Stimulated activated naive CD8-positive, alpha-beta T cell treated with anti-CD3 and anti-CD28 coated beads, Interleukin-15, amount 100 ng/mL, for 72 hours (primary cell): ENCODE results near the gene HDAC10.
A peak's percentile ranks its signal among the peaks of the same experiment; 100 is the strongest.
"Not testable (repeated sequence)": the region's sequence is repeated elsewhere in the genome, so short reads cannot be mapped to it uniquely, and the experiment has no call there.

Experiments
- ATAC-seq: fragments of 150-1000 bp; cut with Tn5 transposase; 2 replicates; pipeline ENCODE4 v1.10.0; 2021; ENCODE audit warnings: mild to moderate bottlenecking, moderate library complexity
- DNase-seq, 2 donors: peaks; one replicate each; pipeline ENCODE4 v3.0.0; 2021 to 2022
- H3K27ac Mint-ChIP-seq, 2 donors: one replicate each; pipeline ENCODE4 v1.8.0; 2022; ENCODE audit warnings: mild to moderate bottlenecking in 2 of 2, mixed read lengths in 2 of 2, moderate library complexity in 2 of 2
- H3K27me3 Mint-ChIP-seq: one replicate; pipeline ENCODE4 v1.8.0; 2022; ENCODE audit warnings: mixed read lengths
- H3K4me1 Mint-ChIP-seq: one replicate; pipeline ENCODE4 v1.8.0; 2022; ENCODE audit warnings: mild to moderate bottlenecking, mixed read lengths
- H3K4me3 Mint-ChIP-seq, 2 donors: one replicate each; pipeline ENCODE4 v1.8.0; 2022; ENCODE audit warnings: mild to moderate bottlenecking in 2 of 2, mixed read lengths in 2 of 2, moderate library complexity in 1 of 2
- H3K9me3 Mint-ChIP-seq, 2 donors: one replicate each; pipeline ENCODE4 v1.8.0; 2022; ENCODE audit warnings: mixed read lengths in 2 of 2

The HDAC10 gene

DNA sequence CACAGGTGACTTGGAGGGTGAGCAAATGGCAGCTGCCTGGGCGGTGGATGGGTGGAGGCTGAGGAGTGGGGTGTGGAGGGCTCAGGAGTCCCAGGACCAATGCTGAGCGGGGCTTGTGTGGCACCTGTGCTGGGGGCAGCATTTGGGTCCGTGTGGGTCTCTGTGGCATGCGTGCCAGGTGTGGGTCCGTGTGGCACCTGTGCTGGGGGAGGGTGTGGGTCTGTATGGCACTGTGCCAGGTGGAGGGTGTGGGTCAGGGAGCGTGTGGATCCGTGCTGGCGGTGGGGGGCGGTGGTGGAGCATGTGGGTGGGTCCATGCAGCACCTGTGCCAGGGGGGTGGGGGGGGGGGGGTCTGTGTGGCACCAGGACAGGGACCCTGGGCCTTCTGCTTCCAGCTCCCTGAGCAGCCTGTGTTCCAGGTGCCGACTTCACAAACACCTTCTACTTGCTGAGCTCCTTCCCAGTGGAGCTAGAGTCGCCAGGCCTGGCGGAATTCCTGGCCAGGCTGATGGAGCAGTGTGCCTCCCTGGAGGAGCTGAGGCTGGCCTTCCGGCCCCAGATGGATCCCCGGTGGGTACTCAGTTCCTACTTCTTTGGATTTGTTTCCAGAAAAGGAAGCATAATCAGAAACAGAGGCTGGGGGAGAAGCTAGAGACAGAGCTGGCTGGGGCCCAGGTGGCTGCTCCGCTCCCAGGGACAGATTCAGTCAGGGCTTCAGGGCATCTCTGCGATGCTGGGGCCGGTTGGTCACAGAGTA lies 35.6 kb downstream of the HDAC10 start:
- Mint-ChIP-seq H3K4me3 (no peak overlapping the region), H3K27ac (peak overlapping the region in 1 of 2 donors; percentile 85), H3K4me1 (peaks cover 22% of the 10 kb centered on the region), H3K27me3 (no peaks in the 10 kb centered on the region), H3K9me3 (no peaks in the 10 kb centered on the region)
- ATAC-seq (peak; percentile 21), DNase-seq (no peak)

DNA sequence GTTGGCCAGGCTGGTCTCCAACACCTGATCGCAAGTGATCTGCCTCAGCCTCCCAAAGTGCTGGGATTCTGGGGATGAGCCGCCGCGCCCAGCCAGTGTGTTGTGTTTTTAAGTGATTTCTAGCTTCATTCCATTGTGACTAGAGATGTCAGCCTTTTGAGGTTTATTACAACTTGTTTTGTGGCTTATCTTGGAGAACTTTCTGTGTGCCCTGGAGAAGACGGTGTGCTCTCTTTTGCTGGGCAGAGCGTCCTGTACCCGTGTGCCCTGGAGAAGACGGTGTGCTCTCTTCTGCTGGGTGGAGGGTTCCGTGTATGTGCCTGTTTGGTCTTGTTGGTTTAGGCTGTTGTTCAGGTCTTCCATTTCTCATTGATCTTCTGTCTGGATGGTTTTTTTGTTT lies 37.8 kb downstream of the HDAC10 start:
- Mint-ChIP-seq H3K27ac (peak overlapping the region in 1 of 2 donors; percentile 52), H3K4me1 (peaks cover 22% of the 10 kb centered on the region), H3K27me3 (no peaks in the 10 kb centered on the region), H3K4me3 (no peak overlapping the region), H3K9me3 (no peaks in the 10 kb centered on the region)
- DNase-seq: no peak
- ATAC-seq: no peak

DNA sequence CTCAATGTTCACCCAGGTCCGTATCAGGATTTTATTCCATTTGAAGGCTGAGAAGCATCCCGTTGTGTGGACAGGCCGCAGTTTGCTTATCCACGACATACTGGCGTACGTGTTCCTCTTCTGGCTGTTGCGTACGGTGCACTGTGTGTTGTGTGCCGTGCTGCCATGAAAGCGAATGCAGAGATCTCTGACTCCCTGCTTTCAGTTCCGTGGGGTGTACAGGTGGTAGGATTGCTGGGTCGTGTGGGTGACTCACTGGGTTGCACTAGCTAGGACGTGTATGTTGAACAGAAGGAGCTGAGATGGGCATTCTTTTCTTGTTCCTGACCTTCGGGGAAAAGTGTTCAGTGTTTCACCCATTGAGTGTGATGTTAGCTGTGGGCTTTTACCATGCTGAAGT lies 39.9 kb downstream of the HDAC10 start:
- Mint-ChIP-seq H3K4me1 (peaks cover 29% of the 10 kb centered on the region), H3K27ac (no peak overlapping the region), H3K27me3 (no peaks in the 10 kb centered on the region), H3K4me3 (no peak overlapping the region), H3K9me3 (no peaks in the 10 kb centered on the region)
- no peak for ATAC-seq
- no peak for DNase-seq

DNA sequence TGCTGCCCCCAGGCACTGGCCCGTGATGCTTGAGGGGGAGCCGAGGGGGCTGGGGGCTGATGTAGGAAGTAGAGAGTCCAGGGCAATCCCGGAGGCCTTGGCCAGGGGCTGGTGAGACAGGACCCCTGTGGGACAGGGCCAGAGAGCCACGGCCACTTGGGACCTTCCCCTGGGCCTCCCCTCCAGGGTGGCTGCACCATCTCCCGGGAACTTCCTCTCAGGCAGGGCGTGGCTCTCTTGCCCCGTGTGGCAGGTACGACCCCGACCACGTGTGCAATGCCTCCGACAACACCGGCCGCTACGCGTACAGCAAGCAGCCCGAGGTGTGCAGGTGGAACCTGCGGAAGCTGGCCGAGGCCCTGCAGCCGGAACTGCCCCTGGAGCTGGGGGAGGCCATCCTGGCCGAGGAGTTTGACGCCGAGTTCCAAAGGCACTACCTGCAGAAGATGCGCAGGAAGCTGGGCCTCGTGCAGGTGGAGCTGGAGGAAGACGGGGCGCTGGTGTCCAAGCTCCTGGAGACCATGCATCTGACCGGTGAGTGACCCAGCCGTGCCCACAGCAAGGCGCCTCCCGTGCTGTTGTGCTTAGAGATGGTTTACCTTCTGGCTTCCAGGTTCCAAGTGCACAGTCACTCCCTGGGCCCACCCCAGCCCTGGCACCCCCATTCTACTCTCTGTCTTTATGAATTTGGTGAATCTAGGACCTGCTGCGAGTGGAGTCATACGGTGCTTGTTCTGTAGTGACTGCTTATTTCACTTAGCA lies 40.5 kb downstream of the HDAC10 start:
- ATAC-seq: no peak

DNA sequence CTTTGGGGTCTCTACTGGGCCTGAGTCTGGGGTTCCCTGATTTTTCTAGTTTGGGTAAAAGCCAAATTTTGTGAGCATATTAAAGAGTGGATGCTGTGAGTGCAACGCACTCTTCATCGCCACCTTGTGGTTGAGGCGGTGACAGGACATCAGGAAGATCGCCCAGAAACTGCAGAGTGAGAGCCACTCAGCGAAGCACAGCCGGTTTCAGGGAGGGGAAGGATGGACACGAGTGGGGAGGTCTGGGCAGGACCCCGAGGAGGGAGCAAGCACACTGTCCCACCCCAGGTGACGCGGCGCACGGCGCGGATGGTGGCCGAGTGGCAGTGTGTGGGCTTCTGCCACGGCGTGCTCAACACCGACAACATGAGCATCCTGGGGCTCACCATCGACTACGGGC lies 41.2 kb downstream of the HDAC10 start:
- peak; percentile 76 for ATAC-seq
- peak; percentile 62 to 67 for DNase-seq
- Mint-ChIP-seq H3K9me3 (no peaks in the 10 kb centered on the region), H3K4me1 (peaks cover 26% of the 10 kb centered on the region), H3K4me3 (no peak overlapping the region), H3K27me3 (no peaks in the 10 kb centered on the region), H3K27ac (peak overlapping the region in 1 of 2 donors; percentile 9)

More for the DNA sequence above, 40.5 kb downstream of the HDAC10 start:
- Mint-ChIP-seq H3K27me3 (no peaks in the 10 kb centered on the region), H3K9me3 (no peaks in the 10 kb centered on the region), H3K4me3 (no peak overlapping the region), H3K27ac (no peak overlapping the region), H3K4me1 (peaks cover 29% of the 10 kb centered on the region)
- peak in 1 of 2 donors; percentile 11 for DNase-seq

DNA sequence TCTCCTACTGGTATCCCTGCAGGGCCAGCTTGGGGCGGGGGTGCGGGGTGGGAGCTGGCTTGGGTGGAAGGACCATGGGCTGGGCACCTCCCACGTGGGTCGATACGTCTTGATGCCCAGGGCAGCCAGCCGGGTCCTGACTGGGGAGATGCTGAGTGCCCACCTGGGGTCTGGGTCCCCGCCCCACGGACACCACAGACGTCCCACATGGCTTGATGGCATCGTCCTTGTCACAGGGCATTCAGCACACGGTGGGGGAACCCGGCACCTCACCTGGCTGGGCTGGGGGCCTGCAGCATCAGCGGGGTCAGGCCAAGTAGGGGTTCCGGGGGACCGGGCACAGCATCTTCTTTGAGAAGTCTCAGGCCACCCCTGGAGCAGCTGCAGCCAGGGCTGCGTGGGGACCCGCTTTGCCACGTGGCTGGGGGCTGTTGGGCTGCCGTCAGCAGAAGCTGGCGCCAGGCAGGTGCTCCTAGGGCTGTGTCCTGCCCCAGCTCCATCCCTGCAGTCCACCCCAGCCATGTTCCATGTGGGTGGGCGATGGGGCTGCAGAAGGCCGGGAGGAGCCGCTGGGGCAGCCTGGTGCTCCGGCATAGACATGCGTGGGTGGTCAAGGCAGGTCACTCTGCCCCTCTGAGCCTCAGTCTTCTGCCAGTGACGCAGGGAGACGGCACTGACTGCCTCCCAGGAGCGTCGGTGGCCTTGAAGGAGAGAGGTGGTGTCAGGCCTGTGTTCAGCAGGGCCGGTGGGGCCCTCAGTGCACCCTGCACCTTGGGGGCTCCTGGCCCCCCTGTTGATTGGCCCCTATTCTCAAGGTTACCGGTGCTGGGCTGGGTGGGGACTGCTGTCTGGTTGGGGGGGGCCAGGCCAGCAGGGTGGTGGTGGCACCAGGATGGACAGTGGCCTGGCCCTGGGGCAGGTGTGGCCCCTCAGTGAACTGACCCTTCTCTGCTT lies 41.8 kb downstream of the HDAC10 start:
- peak in 1 of 2 donors; percentile 10 for DNase-seq
- H3K27me3 Mint-ChIP-seq: no peaks in the 10 kb centered on the region
- ATAC-seq: peak; percentile 21
- peaks cover 28% of the 10 kb centered on the region for H3K4me1 Mint-ChIP-seq
- H3K9me3 Mint-ChIP-seq: no peaks in the 10 kb centered on the region
- peak overlapping the region in 1 of 2 donors; percentile 9 for H3K27ac Mint-ChIP-seq
- H3K4me3 Mint-ChIP-seq: no peak overlapping the region

DNA sequence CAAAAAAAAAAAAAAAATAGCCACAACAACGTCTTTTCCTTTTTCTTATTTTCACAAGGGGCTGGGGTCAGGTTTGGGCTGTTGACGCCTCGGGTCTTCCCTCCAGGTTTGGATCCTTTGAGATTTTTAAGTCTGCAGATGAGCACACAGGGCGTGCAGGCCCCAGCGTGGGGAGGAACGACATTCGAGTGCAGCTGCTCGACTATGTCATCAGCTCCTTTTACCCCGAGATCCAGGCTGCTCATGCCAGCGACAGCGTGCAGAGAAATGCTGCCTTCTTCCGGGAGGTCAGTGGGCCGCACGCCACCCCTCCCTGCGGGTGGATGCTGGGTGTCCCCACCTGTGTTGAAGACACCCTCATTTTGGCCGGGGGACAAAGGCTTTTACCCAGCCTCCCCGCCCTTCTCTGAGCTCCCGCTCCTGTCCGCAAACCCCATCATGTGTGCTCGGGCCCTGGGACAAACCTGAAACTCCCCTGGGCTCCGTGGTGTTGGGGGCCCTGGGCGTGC lies 42.6 kb downstream of the HDAC10 start:
- H3K4me1 Mint-ChIP-seq: peaks cover 32% of the 10 kb centered on the region
- peak overlapping the region in 1 of 2 donors; percentile 84 for H3K27ac Mint-ChIP-seq
- DNase-seq (no peak), ATAC-seq (no peak)
- H3K27me3 Mint-ChIP-seq: no peaks in the 10 kb centered on the region
- no peak overlapping the region for H3K4me3 Mint-ChIP-seq
- H3K9me3 Mint-ChIP-seq: no peaks in the 10 kb centered on the region

DNA sequence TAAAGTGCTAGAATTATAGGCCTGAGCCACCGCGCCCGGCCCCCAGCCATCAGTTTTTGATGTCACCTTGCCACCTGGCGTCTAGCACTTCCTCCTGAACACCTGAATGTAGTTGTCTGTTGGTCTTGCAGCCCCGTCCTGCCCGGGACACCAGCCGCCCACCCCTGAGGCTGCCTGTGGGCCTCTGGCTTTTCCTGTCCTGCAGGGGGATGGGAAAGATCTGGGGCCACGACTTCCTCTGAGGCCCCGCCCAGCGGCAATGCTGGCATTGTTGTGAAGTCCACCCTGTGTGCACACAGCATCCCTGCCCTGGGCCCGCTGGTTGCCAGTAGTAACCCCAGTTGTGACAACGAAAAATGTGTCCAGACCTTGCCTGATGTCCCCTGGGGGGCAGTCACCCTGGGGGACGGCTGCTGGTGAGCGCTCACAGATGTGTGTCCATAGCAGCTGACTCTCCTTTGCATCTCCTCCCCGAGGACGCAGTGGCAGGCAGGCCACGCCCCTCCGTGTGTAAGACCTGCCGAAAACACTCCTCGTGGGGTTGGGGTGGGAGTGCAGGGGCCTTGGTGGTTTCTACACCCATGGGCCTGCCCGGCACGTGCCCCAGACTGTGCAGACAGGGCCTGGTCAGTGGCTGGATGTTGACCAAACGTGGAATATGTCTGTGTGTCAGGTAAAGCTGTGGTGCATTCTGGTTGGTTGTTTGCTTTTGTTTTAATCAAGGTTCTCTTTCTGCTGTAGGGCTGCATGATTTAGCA lies 43.5 kb downstream of the HDAC10 start:
- ATAC-seq: no peak
- Mint-ChIP-seq H3K27ac (peak overlapping the region in 1 of 2 donors; percentile 93), H3K27me3 (no peaks in the 10 kb centered on the region), H3K4me3 (no peak overlapping the region), H3K9me3 (no peaks in the 10 kb centered on the region), H3K4me1 (peaks cover 29% of the 10 kb centered on the region)
- no peak for DNase-seq

DNA sequence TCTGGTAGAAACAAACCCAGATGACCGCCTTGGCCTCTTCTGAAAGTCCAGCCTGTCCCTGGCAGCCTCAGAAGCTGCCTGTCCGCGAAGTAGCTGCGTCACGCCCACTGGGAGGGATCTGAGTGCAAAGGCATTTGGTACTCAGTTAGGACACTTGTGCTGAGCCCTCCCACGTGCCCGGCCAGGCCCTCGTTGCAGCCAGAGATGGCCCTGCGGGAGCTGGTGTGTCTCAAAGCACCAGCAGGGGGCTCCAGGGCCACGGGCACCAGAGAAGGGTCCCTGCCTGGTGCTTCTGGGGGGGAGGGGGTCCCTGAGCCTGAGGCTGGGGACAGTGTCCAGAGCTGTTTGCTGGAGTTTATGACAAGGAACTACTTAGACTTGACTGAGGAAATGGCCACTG lies 44.5 kb downstream of the HDAC10 start:
- Mint-ChIP-seq H3K27me3 (no peaks in the 10 kb centered on the region), H3K9me3 (no peaks in the 10 kb centered on the region), H3K27ac (no peak overlapping the region), H3K4me1 (peaks cover 38% of the 10 kb centered on the region), H3K4me3 (no peak overlapping the region)
- DNase-seq: peak in 1 of 2 donors; percentile 11
- no peak for ATAC-seq

DNA sequence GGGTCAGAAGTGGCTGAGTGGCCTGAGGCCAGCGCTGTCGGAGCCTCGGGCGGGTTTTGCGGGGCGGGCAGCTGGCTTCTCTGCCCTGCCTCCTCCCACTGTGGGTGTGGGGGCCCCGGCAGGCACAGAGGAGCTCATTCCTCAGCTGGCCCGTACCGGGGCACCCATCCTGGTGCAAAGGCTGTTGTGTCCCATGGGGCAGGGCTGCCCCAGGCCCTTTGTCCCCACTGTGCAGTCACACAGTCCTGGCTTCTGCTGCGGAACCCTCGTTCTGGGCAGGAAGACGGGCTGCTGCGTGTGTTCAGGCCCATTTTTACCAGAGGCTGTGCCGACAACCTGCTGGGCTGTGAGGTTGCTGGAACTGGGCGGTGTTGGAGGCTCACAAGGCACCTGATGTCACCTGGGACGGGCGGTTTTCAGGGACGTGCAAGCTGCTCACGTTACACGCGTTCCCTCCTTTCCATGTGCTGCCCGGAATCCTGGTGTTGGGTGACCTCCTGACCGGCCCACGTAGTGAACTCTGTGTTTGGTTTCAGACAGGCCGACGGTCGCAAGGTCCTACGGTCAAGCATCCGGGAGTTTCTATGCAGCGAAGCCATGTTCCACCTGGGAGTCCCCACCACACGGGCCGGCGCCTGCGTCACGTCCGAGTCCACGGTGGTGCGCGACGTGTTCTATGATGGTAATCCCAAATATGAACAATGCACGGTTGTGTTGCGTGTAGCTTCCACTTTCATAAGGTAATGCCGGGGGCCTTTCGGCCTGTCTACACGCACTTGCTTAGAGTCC lies 45.1 kb downstream of the HDAC10 start:
- Mint-ChIP-seq H3K4me1 (peaks cover 38% of the 10 kb centered on the region), H3K27me3 (no peaks in the 10 kb centered on the region), H3K4me3 (no peak overlapping the region), H3K9me3 (no peaks in the 10 kb centered on the region), H3K27ac (peak overlapping the region in 1 of 2 donors; percentile 12)
- DNase-seq: no peak
- ATAC-seq: no peak

DNA sequence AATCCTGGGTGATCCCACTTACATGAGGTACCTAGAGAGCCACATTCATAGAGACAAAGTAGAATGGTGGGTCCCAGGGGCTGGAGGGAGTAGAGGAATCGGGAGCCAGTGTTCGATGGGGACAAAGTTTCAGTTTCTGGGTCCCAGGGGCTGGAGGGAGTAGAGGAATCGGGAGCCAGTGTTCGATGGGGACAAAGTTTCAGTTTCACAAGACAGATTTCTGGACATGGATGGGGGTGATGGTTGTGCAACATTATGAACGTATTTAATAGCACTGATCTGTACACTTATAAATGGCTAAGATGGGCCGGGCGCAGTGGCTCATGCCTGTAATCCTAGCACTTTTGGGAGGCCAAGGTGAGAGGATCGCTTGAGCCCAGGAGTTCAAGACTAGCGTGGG lies 46.1 kb downstream of the HDAC10 start:
- DNase-seq, H3K9me3 Mint-ChIP-seq, H3K27me3 Mint-ChIP-seq, H3K27ac Mint-ChIP-seq, H3K4me3 Mint-ChIP-seq, ATAC-seq: not testable (repeated sequence)
- peaks cover 37% of the 10 kb centered on the region for H3K4me1 Mint-ChIP-seq

DNA sequence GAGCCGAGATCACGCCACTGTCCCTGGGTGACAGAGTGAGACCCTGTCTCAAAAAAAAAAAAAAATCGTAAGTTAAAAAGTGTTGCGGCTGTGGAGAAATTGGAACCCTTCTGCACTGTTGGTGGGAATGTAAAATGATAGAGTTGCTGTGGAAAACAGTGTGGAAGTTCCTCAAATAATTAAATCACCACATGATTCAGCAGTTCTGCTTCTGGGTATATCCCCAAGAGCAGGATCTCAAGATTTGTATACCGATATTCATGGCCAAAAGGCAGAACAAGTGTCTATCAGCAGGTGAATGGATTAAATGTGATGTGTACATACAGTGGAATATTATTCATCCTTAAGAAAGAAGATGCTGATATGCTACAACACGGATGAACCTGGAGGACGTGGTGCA lies 46.5 kb downstream of the HDAC10 start:
- H3K27ac Mint-ChIP-seq: peak overlapping the region in 1 of 2 donors; percentile 12
- no peaks in the 10 kb centered on the region for H3K9me3 Mint-ChIP-seq

DNA sequence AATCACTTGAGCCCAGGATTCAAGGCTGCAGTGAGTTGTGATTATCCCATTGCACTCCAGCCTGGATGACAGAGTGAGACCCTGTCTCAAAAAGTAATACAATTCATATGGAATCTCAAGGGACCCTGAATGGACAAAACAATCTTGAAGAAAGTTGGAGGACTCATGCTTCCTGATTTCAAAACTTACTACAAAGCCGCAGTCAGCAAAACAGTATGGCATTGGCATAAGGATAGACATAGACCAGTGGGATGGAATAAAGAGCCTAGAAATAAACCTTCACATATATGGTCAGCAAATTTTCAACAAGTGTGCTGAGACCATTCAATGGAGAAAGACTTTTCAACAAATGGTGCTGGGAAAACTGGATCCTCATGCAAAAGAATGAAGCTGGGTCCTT lies 47.8 kb downstream of the HDAC10 start:
- Mint-ChIP-seq H3K9me3 (no peaks in the 10 kb centered on the region), H3K27ac (no peak overlapping the region), H3K4me3 (no peak overlapping the region), H3K4me1 (peaks cover 40% of the 10 kb centered on the region), H3K27me3 (no peaks in the 10 kb centered on the region)
- ATAC-seq (no peak), DNase-seq (no peak)

More for the DNA sequence above, 46.5 kb downstream of the HDAC10 start:
- Mint-ChIP-seq H3K4me1 (peaks cover 37% of the 10 kb centered on the region), H3K4me3 (no peak overlapping the region), H3K27me3 (no peaks in the 10 kb centered on the region)
- ATAC-seq (no peak), DNase-seq (no peak)

DNA sequence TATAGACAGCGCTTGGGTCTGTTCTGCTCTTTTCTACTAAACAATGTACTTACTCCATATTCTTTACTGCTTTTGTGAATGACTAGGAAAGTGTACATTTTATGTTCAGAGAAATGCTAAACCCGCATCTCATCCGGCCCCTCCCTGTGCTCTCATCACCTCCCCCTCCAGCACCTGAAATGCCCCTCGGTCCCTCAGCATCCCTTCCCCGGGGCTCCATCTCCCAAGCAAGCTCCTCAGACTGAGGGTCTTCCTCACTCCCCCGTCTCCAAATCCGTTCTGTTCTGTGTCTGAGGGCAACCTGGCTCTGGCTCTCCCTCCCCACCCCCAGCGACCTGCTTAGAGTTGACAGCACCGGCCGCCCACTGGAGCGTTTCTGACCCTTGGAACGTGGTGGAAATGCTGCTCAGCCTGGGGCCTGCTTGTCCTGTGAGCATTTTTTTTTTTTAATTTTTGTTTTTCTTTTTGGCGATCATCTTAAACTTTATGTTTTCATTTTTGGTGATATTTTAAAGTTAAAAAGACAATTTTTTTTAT lies 48.9 kb downstream of the HDAC10 start:
- peak overlapping the region; percentile 79 to 82 for H3K4me3 Mint-ChIP-seq
- DNase-seq (no peak), ATAC-seq (no peak)
- H3K4me1 Mint-ChIP-seq: peaks cover 40% of the 10 kb centered on the region
- peak overlapping the region in 1 of 2 donors; percentile 83 for H3K27ac Mint-ChIP-seq
- no peaks in the 10 kb centered on the region for H3K9me3 Mint-ChIP-seq
- H3K27me3 Mint-ChIP-seq: no peaks in the 10 kb centered on the region
